ENCODE data around the gene PDCD10.

PDCD10 gene

GRCh38 chr3:167738037-167738436, 3.3 kb upstream of the PDCD10 start:
- H3K4me3 Mint-ChIP-seq, result no peak overlapping the region
- peaks cover 12% of the 10 kb centered on the region for H3K27me3 Mint-ChIP-seq (ENCODE audit: low read depth, poor library complexity)
- TF ChIP-seq, protein P1, sequence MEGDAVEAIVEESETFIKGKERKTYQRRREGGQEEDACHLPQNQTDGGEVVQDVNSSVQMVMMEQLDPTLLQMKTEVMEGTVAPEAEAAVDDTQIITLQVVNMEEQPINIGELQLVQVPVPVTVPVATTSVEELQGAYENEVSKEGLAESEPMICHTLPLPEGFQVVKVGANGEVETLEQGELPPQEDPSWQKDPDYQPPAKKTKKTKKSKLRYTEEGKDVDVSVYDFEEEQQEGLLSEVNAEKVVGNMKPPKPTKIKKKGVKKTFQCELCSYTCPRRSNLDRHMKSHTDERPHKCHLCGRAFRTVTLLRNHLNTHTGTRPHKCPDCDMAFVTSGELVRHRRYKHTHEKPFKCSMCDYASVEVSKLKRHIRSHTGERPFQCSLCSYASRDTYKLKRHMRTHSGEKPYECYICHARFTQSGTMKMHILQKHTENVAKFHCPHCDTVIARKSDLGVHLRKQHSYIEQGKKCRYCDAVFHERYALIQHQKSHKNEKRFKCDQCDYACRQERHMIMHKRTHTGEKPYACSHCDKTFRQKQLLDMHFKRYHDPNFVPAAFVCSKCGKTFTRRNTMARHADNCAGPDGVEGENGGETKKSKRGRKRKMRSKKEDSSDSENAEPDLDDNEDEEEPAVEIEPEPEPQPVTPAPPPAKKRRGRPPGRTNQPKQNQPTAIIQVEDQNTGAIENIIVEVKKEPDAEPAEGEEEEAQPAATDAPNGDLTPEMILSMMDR (IDR thresholded peaks at IDR 0.05), result no peak
- no peak overlapping the region for H3K27ac Mint-ChIP-seq
- no peak for DNase-seq
- no peaks in the 10 kb centered on the region for H3K4me1 Mint-ChIP-seq
- H3K9me3 Mint-ChIP-seq, result no peaks in the 10 kb centered on the region
- no peaks in the 10 kb centered on the region for H3K36me3 Mint-ChIP-seq (ENCODE audit: low read depth)

DNA sequence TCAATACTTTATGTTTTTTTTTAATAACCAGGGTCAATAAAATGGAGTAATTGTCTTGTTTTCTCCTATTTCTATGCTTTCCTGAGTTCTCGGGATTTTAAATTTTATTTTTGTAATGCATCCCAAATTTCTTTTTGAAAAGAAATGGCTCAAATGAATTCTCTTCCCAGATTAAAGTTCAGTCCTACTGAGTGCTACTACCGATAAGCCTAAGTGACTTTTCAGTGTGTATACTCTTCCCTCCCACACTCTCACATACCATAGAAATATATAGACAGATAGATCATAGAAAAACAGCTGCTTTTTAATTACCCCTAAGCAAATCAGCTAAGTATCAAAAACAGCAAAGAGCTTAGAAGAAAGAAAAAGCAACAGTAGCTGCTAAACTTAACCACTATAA, 2.3 kb upstream of the PDCD10 start:
- DNase-seq, result no peak
- Mint-ChIP-seq H3K36me3 (ENCODE audit: low read depth) (no peaks in the 10 kb centered on the region), H3K4me3 (peak overlapping the region; percentile 46), H3K27ac (no peak overlapping the region), H3K9me3 (no peaks in the 10 kb centered on the region), H3K4me1 (no peaks in the 10 kb centered on the region), H3K27me3 (ENCODE audit: low read depth, poor library complexity) (peaks cover 12% of the 10 kb centered on the region)
- TF ChIP-seq, protein P1 (IDR thresholded peaks at IDR 0.05), result no peak

- Mint-ChIP-seq H3K4me3 (no peak overlapping the region), H3K36me3 (ENCODE audit: low read depth) (no peaks in the 10 kb centered on the region), H3K27ac (no peak overlapping the region), H3K27me3 (ENCODE audit: low read depth, poor library complexity) (peaks cover 12% of the 10 kb centered on the region), H3K4me1 (no peaks in the 10 kb centered on the region), H3K9me3 (no peaks in the 10 kb centered on the region)
- TF ChIP-seq, protein P1 (IDR thresholded peaks at IDR 0.05), result no peak
- no peak for DNase-seq
Measured at GRCh38 chr3:167736264-167736787, 1.6 kb upstream of the PDCD10 start.

DNA sequence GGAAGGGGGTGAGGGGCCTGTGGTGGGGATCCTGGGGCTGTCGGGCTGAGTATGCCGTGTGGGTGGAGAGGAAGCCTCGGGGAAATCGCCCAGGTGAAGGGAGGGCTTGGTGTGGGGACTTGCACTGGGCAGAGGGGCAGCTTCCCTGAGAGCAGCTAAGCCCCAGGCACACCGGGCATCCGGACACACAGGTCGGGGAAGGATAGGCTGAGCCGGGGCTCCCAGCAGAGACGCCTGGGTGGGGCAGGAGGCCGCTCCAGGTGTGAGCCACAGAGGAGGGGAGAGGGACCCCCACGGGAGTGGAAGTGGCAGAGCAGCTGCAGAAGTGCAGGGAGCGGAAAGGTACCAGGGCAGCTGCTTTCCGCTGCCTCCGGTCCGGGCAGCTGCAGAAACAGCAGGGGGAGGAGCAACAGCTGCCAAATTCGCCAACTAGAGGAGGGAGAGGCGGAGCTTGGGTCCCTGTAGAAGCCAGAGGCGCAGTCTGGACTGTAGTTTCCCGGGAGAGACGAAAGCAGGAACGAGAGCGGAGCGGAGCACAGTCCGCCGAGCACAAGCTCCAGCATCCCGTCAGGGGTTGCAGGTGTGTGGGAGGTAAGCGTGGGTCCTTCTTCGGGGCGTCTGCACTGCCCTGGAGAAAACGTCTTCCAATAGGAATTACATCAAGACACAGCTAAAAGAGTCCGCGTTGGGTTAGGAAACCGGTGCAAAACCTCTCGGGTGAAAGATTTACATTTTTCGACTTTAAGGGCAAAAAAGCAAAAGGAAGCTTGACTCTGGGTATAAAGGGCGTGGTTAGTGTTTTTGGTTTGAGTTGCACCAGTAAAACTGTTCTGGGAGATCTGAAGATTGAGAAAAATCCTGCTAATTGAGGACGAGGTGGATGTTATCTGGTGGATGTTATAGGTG, 794 bp upstream of the PDCD10 start, which contains the start of gene SERPINI1:
Gene SERPINI1, plus strand, starts transcription at position 489 of the 906 bp plus-strand sequence. CDS start 53,408 bp downstream, outside the sequence.
- Mint-ChIP-seq H3K9me3 (no peaks in the 10 kb centered on the region), H3K36me3 (ENCODE audit: low read depth) (no peaks in the 10 kb centered on the region), H3K4me3 (no peak within 1 kb of the TSS), H3K4me1 (no peaks in the 10 kb centered on the region), H3K27ac (no peak within 1 kb of the TSS), H3K27me3 (ENCODE audit: low read depth, poor library complexity) (peaks cover 12% of the 10 kb centered on the region)
- TF ChIP-seq, protein P1 (IDR thresholded peaks at IDR 0.05), result no peak
- DNase-seq, result peak; percentile 85

GRCh38 chr3:167733961-167734497, 663 bp downstream of the PDCD10 start:
- DNase-seq, result no peak
- TF ChIP-seq, protein P1 (IDR thresholded peaks at IDR 0.05), result no peak
- H3K27me3 Mint-ChIP-seq (ENCODE audit: low read depth, poor library complexity), result peaks cover 12% of the 10 kb centered on the region
- H3K4me1 Mint-ChIP-seq, result no peaks in the 10 kb centered on the region
- H3K9me3 Mint-ChIP-seq, result no peaks in the 10 kb centered on the region
- no peaks in the 10 kb centered on the region for H3K36me3 Mint-ChIP-seq (ENCODE audit: low read depth)
- no peak overlapping the region for H3K27ac Mint-ChIP-seq
- H3K4me3 Mint-ChIP-seq, result no peak overlapping the region
